B cell (primary cell): ENCODE results near the gene CIBAR2. TPM values are rescaled to one million over a fixed set of nuclear protein-coding genes. Genes with fewer than 3 reads are reported as not detected.

Source experiments
- ATAC-seq: fragments of 200-7000 bp; cut with Tn5 transposase; one replicate; pipeline ENCODE4 v1.10.0; 2021; ENCODE audit warnings: low read depth, mild to moderate bottlenecking, moderate number of reproducible peaks, moderate library complexity
- CTCF ChIA-PET: fragments of 350-600 bp; sonication (Branson Sonifier 250); formaldehyde crosslinking; loops from one replicate; lab custom pipeline; 2021; ENCODE audit warnings: antibody characterized with exemption, inconsistent platforms; lab: Charles Lee
- POLR2A ChIA-PET: fragments of 350-600 bp; sonication (Branson Sonifier 250); formaldehyde crosslinking; loops from one replicate; lab custom pipeline; 2021; ENCODE audit warnings: antibody characterized with exemption; lab: Charles Lee
- DNase-seq: peaks from one replicate; pipeline ENCODE4 v3.0.0; 2013
- H2AFZ ChIP-seq: 2 replicates; pipeline ENCODE4 v1.6.1; 2012; ENCODE audit warnings: mild to moderate bottlenecking, low read depth, low read length; ENCODE audit not compliant: insufficient read depth, poor library complexity, severe bottlenecking
- H3K27ac ChIP-seq, 2 donors: 1 replicate in 1 of 2; 2 replicates in 1 of 2; pipeline ENCODE4 v1.5.1; 2012 to 2013; ENCODE audit warnings: low read length in 2 of 2, mild to moderate bottlenecking in 2 of 2, moderate library complexity in 1 of 2
- H3K27me3 ChIP-seq, 4 experiments: fragments of 200-600 bp in 1 of 4; sonication (generic) in 1 of 4; replicated peaks in 1 of 4; 1 replicate in 2 of 4; 2 replicates in 2 of 4; pipeline versions ENCODE4 v1.6.1 to v1.7.0; 2013 to 2016; ENCODE audit warnings: low read length in 3 of 4, mild to moderate bottlenecking in 2 of 4, mixed read lengths in 1 of 4, moderate library complexity in 1 of 4; ENCODE audit not compliant: insufficient read depth in 4 of 4, control insufficient read depth in 3 of 4; ENCODE audit errors: control extremely low read depth in 1 of 4
- H3K36me3 ChIP-seq, 2 experiments: replicated peaks in 1 of 2; 1 replicate in 1 of 2; 2 replicates in 1 of 2; pipeline versions ENCODE4 v1.6.1 to v1.7.1; 2013; ENCODE audit warnings: low read length in 1 of 2; ENCODE audit not compliant: insufficient read depth in 2 of 2, control insufficient read depth in 1 of 2; ENCODE audit errors: control extremely low read depth in 1 of 2, extremely low read depth in 1 of 2
- H3K4me1 ChIP-seq, 2 donors: fragments of 200-600 bp in 1 of 2; sonication (generic) in 1 of 2; 1 replicate in 1 of 2; 2 replicates in 1 of 2; pipeline versions ENCODE4 v1.5.1 to v1.6.1; 2013 to 2017; ENCODE audit warnings: low read length in 2 of 2; ENCODE audit not compliant: control insufficient read depth in 2 of 2, insufficient read depth in 2 of 2
- H3K4me2 ChIP-seq: replicated peaks from 2 replicates; pipeline ENCODE3; 2012; ENCODE audit warnings: mild to moderate bottlenecking, low read depth, low read length; ENCODE audit not compliant: poor library complexity, severe bottlenecking
- H3K4me3 ChIP-seq, 5 experiments: fragments of 200-600 bp in 1 of 5; sonication (generic) in 1 of 5; 1 replicate in 3 of 5; 2 replicates in 2 of 5; pipeline versions ENCODE4 v1.5.1 to v1.7.0; 2011 to 2016; ENCODE audit warnings: low read length in 4 of 5, mild to moderate bottlenecking in 4 of 5, low read depth in 2 of 5, control low read depth in 1 of 5, moderate library complexity in 1 of 5; ENCODE audit not compliant: insufficient read depth in 1 of 5; ENCODE audit errors: control extremely low read depth in 1 of 5, extremely low read depth in 1 of 5
- H3K79me2 ChIP-seq: fragments of 200-600 bp; sonication (generic); one replicate; pipeline ENCODE4 v1.6.0; 2016; ENCODE audit warnings: low read length; ENCODE audit not compliant: control insufficient read depth, insufficient read depth
- H3K9ac ChIP-seq: fragments of 200-600 bp; sonication (generic); 2 replicates; pipeline ENCODE4 v1.6.1; 2017; ENCODE audit warnings: mild to moderate bottlenecking, low read length, moderate library complexity
- H3K9me3 ChIP-seq, 3 donors: one replicate each; pipeline versions ENCODE4 v1.6.1 to v1.7.1; 2013; ENCODE audit warnings: low read length in 2 of 3; ENCODE audit not compliant: control insufficient read depth in 2 of 3, insufficient read depth in 1 of 3; ENCODE audit errors: control extremely low read depth in 1 of 3
- H4K20me1 ChIP-seq: 2 replicates; pipeline ENCODE4 v1.6.0; 2012; ENCODE audit warnings: mild to moderate bottlenecking, low read length; ENCODE audit not compliant: insufficient read depth, control insufficient read depth, poor library complexity, severe bottlenecking
- H3K27ac Mint-ChIP-seq: one replicate; pipeline ENCODE4 v1.8.0; 2021; ENCODE audit warnings: mixed read lengths
- H3K27me3 Mint-ChIP-seq: one replicate; pipeline ENCODE4 v1.8.0; 2021; ENCODE audit warnings: mixed read lengths
- H3K4me1 Mint-ChIP-seq: one replicate; pipeline ENCODE4 v1.8.0; 2021; ENCODE audit warnings: mixed read lengths
- H3K4me3 Mint-ChIP-seq: one replicate; pipeline ENCODE4 v1.8.0; 2021; ENCODE audit warnings: mixed read lengths
- H3K9me3 Mint-ChIP-seq: one replicate; pipeline ENCODE4 v1.8.0; 2022; ENCODE audit warnings: mixed read lengths; ENCODE audit not compliant: insufficient read depth
- EZH2 ChIP-seq: IDR thresholded peaks from 2 replicates; pipeline ENCODE4 v1.6.1; 2012; ENCODE audit warnings: borderline replicate concordance, low read depth, mild to moderate bottlenecking, moderate library complexity, low read length; ENCODE audit not compliant: insufficient read depth, poor library complexity, severe bottlenecking
- WGBS: methylation state at CpG from one replicate; pipeline ENCODE4 v1.1.5; 2013; ENCODE audit warnings: missing lambda C conversion rate; ENCODE audit not compliant: insufficient coverage; 5-methylcytosine and 5-hydroxymethylcytosine counted together
- intact Hi-C: fragments of 100-400 bp; cut with micrococcal nuclease; formaldehyde crosslinking; loops from one replicate; pipeline ENCODE4 v1.10.0; 2022
- polyA plus RNA-seq: library from polyadenylated mRNA; depleted of rRNA; stranded (reverse); fragments of >200 nt; gene quantifications from 2 replicates; pipeline ENCODE4 v1.2.3, GENCODE V29; 2012
- total RNA-seq, 2 donors: library from RNA; stranded (reverse); fragments of 120-200 nt in 1 of 2; gene quantifications; 1 replicate in 1 of 2; 2 replicates in 1 of 2; pipeline versions ENCODE4 v1.2.3 to v1.2.4, GENCODE V29; 2013 to 2022
- TF ChIP-seq, protein P1 (sequence below): fragments of 200-600 bp; IDR thresholded peaks from one replicate; pipeline ENCODE4 v1.8.0; 2022; ENCODE audit warnings: antibody characterized with exemption, mild to moderate bottlenecking

The CIBAR2 gene
- total and polyA plus RNA-seq, 2 donors (not counting 1 experiment from before 2014, with no cell fraction given): not detected

DNA sequence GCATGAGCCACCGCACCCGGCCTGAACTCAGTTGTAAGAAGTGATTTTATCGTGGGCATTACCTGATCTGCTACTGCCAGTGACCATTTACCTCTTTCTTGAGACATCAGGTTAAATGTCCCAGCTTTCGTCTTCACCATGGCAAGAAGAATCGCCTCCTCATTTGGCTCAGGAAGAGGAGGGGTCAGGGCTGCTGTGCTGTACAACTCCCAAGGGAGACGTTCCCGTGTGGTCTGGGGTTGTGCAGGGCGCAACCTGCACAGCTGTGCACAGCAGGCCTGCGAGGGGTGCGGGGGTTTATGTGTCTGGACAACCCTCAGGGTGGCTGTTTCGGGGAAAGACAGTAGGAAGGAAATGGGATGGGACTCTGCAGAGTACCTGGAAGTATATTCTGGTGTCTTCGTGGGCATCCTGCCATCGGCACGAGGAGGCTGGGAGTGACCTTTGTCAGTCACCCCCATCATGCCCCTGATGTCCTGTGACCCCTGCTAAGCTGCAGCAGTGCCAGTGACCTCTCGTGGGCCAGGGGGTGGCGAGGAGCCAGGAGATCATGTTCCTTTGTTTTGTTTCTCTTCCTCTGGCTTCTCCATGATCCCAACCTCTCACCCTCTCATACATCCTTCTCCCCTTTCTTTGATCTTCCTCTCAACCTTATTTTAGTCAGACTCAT is 27.3 kb downstream of the CIBAR2 start:
- Histone ChIP-seq H3K27ac (no peak overlapping the region), H4K20me1 (no peaks in the 10 kb centered on the region), H3K36me3 (no peaks in the 10 kb centered on the region), H3K27me3 (peaks cover 0 to 13% (median 4%) of the 10 kb centered on the region in 4 experiments), H3K4me2 (no peak overlapping the region), H3K4me3 (no peak overlapping the region), H2AFZ (no peak overlapping the region), H3K4me1 (peaks cover 24 to 28% of the 10 kb centered on the region in 2 donors), H3K79me2 (no peaks in the 10 kb centered on the region), H3K9ac (no peak overlapping the region), H3K9me3 (peaks cover 0 to 5% (median 0%) of the 10 kb centered on the region in 3 donors)
- ATAC-seq: no peak
- no peak for TF ChIP-seq EZH2
- TF ChIP-seq, protein P1, sequence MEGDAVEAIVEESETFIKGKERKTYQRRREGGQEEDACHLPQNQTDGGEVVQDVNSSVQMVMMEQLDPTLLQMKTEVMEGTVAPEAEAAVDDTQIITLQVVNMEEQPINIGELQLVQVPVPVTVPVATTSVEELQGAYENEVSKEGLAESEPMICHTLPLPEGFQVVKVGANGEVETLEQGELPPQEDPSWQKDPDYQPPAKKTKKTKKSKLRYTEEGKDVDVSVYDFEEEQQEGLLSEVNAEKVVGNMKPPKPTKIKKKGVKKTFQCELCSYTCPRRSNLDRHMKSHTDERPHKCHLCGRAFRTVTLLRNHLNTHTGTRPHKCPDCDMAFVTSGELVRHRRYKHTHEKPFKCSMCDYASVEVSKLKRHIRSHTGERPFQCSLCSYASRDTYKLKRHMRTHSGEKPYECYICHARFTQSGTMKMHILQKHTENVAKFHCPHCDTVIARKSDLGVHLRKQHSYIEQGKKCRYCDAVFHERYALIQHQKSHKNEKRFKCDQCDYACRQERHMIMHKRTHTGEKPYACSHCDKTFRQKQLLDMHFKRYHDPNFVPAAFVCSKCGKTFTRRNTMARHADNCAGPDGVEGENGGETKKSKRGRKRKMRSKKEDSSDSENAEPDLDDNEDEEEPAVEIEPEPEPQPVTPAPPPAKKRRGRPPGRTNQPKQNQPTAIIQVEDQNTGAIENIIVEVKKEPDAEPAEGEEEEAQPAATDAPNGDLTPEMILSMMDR: no peak
- Mint-ChIP-seq H3K9me3 (no peaks in the 10 kb centered on the region), H3K27me3 (peaks cover 16% of the 10 kb centered on the region), H3K4me1 (peaks cover 28% of the 10 kb centered on the region), H3K4me3 (no peak overlapping the region), H3K27ac (no peak overlapping the region)
- 41% methylated on average over 13 of the region's 16 CpGs for WGBS
- POLR2A ChIA-PET: no interaction called here
- CTCF ChIA-PET: interaction anchor here (1.1 to 3.0 kb wide), 3 partner anchors 11 to 95 kb away, joined by 3 to 12 read pairs (median 11); no protein-coding TSS in a partner anchor
- no peak for DNase-seq
- intact Hi-C loops: no loop called here

DNA sequence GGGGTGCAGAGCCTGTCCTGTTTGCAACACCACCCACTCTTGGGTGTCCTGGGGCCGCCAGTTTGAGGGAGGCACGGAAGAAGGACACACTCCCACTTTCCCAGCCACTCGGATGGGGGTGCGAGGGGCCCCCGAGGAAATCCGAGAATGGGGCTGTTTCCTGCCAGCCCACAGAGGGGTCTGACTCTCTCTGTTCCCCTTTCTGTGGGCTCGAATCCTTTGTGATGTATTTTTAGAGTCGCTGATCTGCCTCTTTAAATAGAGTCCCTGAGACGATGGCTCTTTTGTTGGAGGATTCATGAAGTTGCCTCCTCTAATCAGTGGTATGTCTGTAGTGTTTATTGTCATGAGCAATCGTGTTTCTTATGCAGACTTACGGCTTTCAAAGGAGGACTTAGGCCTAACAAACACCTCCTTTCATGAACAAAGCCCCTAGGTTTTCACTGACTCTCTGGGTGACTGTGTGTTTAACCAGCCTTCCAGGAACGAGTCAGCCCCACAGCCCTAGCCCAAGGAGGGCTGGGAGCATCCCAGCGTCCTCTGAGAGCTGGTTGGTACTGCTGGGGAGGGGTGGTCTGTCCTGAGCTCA is 29.1 kb downstream of the CIBAR2 start:
- H3K36me3 ChIP-seq: no peaks in the 10 kb centered on the region
- H4K20me1 ChIP-seq: no peaks in the 10 kb centered on the region
- no peak overlapping the region for H3K27ac ChIP-seq
- H3K4me1 ChIP-seq: peaks cover 24 to 28% of the 10 kb centered on the region in 2 donors
- Mint-ChIP-seq H3K4me1 (peaks cover 28% of the 10 kb centered on the region), H3K27me3 (peaks cover 16% of the 10 kb centered on the region), H3K4me3 (peak overlapping the region; percentile 78), H3K9me3 (no peaks in the 10 kb centered on the region), H3K27ac (no peak overlapping the region)
- intact Hi-C loops: no loop called here
- no peaks in the 10 kb centered on the region for H3K79me2 ChIP-seq
- H3K9ac ChIP-seq: peak overlapping the region; percentile 40
- POLR2A ChIA-PET: no interaction called here
- ATAC-seq: no peak
- peaks cover 0 to 13% (median 4%) of the 10 kb centered on the region in 4 experiments for H3K27me3 ChIP-seq
- CTCF ChIA-PET: interaction anchor here (0.7 kb wide), 3 partner anchors 88 to 329 kb away, joined by 3 to 5 read pairs (median 4); no protein-coding TSS in a partner anchor
- 0% methylated on average over 5 of the region's 13 CpGs for WGBS
- H2AFZ ChIP-seq: peak overlapping the region; percentile 61
- peak overlapping the region in 4 of 5 experiments; percentile 8 to 38 (median 28) for H3K4me3 ChIP-seq
- H3K9me3 ChIP-seq: peaks cover 0 to 5% (median 0%) of the 10 kb centered on the region in 3 donors
- TF ChIP-seq, protein P1: no peak
- no peak for TF ChIP-seq EZH2
- peak overlapping the region; percentile 75 for H3K4me2 ChIP-seq
- DNase-seq: peak; percentile 35
